GM12864 (cell line): ENCODE data around the gene TLE2.

Source experiments
- DNase-seq: peaks from one replicate; pipeline ENCODE4 v3.0.0-alpha.2; 2011; ENCODE audit warnings: low read depth
- H3K4me3 ChIP-seq: 2 replicates; pipeline ENCODE4 v1.5.1; 2011; ENCODE audit warnings: mild to moderate bottlenecking, low read depth, low read length, control low read depth
- CTCF ChIP-seq: IDR thresholded peaks from 2 replicates; pipeline ENCODE4 v1.5.1; 2011; ENCODE audit warnings: low read depth, mild to moderate bottlenecking, moderate library complexity, low read length, control low read depth, inconsistent platforms; ENCODE audit errors: missing control alignments

Gene TLE2

GRCh38 chr19:3004522-3004921 is 24.6 kb downstream of the TLE2 start:
- no peak for DNase-seq
- TF ChIP-seq CTCF = no peak
- no peak overlapping the region for H3K4me3 ChIP-seq

- H3K4me3 ChIP-seq = no peak overlapping the region
- TF ChIP-seq CTCF = no peak
- DNase-seq = no peak
Observed at GRCh38 chr19:3003046-3003445, 26.0 kb downstream of the TLE2 start.

- no peak overlapping the region for H3K4me3 ChIP-seq
- no peak for DNase-seq
- TF ChIP-seq CTCF = no peak
Observed at GRCh38 chr19:3001235-3001800, 27.8 kb downstream of the TLE2 start.

GRCh38 chr19:2998642-2999041 is 30.4 kb downstream of the TLE2 start:
- DNase-seq = no peak
- H3K4me3 ChIP-seq = no peak overlapping the region
- no peak for TF ChIP-seq CTCF

- no peak for TF ChIP-seq CTCF
- no peak for DNase-seq
- no peak overlapping the region for H3K4me3 ChIP-seq
Observed at GRCh38 chr19:2997720-2998119, 31.4 kb downstream of the TLE2 start.

- no peak overlapping the region for H3K4me3 ChIP-seq
- TF ChIP-seq CTCF = no peak
- no peak for DNase-seq
Observed at GRCh38 chr19:2994588-2995131, 34.4 kb downstream of the TLE2 start.

GRCh38 chr19:2993579-2993978 is 35.5 kb downstream of the TLE2 start:
- H3K4me3 ChIP-seq = no peak overlapping the region
- TF ChIP-seq CTCF = no peak
- DNase-seq = no peak
